ENCODE measurements around the gene USP40.
A peak's percentile ranks its signal among the peaks of the same experiment; 100 is the strongest.

Gene USP40

GRCh38 chr2:233443511-233444183, 122.9 kb downstream of the USP40 start:
- DNase-seq, result peak; percentile 53

- no peak for DNase-seq
Observed at GRCh38 chr2:233442028-233442310, 124.6 kb downstream of the USP40 start.

GRCh38 chr2:233441161-233442027, 125.2 kb downstream of the USP40 start:
- no peak for DNase-seq

- no peak for DNase-seq
Observed at GRCh38 chr2:233440714-233441113, 125.9 kb downstream of the USP40 start.

- DNase-seq, result no peak
Observed at GRCh38 chr2:233440314-233440713, 126.3 kb downstream of the USP40 start.

- DNase-seq, result no peak
Observed at GRCh38 chr2:233439191-233439590, 127.4 kb downstream of the USP40 start.

- no peak for DNase-seq
Observed at GRCh38 chr2:233438573-233439147, 127.9 kb downstream of the USP40 start.

- no peak for DNase-seq
Observed at GRCh38 chr2:233437439-233437955, 129.1 kb downstream of the USP40 start.

- no peak for DNase-seq
Observed at GRCh38 chr2:233436691-233437438, 129.7 kb downstream of the USP40 start.

GRCh38 chr2:233436191-233436581, 130.4 kb downstream of the USP40 start:
- DNase-seq, result no peak

- no peak for DNase-seq
Observed at GRCh38 chr2:233435436-233436190, 131.0 kb downstream of the USP40 start.

GRCh38 chr2:233434666-233435330, 131.8 kb downstream of the USP40 start:
- DNase-seq, result no peak

GRCh38 chr2:233433794-233434193, 132.8 kb downstream of the USP40 start:
- no peak for DNase-seq

GRCh38 chr2:233433029-233433428, 133.6 kb downstream of the USP40 start:
- no peak for DNase-seq

GRCh38 chr2:233430651-233431050, 135.9 kb downstream of the USP40 start:
- DNase-seq, result no peak

GRCh38 chr2:233430081-233430480, 136.5 kb downstream of the USP40 start:
- DNase-seq, result no peak

- DNase-seq, result no peak
Observed at GRCh38 chr2:233429175-233429897, 137.2 kb downstream of the USP40 start.

- no peak for DNase-seq
Observed at GRCh38 chr2:233428438-233428837, 138.1 kb downstream of the USP40 start.

GRCh38 chr2:233428008-233428407, 138.6 kb downstream of the USP40 start:
- DNase-seq, result no peak

- no peak for DNase-seq
Observed at GRCh38 chr2:233426619-233427342, 139.8 kb downstream of the USP40 start.

Measured in NCI-H774 (cell line).